IMR-90 (cell line): ENCODE results near the gene C13orf46. TPM values are rescaled to one million over a fixed set of nuclear protein-coding genes. Genes with fewer than 3 reads are reported as not detected.

Experiments
- MAFK ChIP-seq: IDR thresholded peaks from 2 replicates; pipeline ENCODE4 v1.6.1; 2012; ENCODE audit warnings: low read depth, low read length, improper control_type of control experiment
- SMC3 ChIP-seq: fragments of 150-350 bp; IDR thresholded peaks from 2 replicates; pipeline ENCODE4 v1.6.1; 2016; ENCODE audit warnings: low read depth, mild to moderate bottlenecking, antibody characterized with exemption, low read length, moderate library complexity
- polyA plus RNA-seq, 3 experiments: library from polyadenylated mRNA; depleted of rRNA; stranded (reverse); fragments of >200 nt; gene quantifications; 2 replicates each; pipeline ENCODE4 v1.2.3, GENCODE V29; 2012; ENCODE audit warnings: low replicate concordance in 1 of 3
- total RNA-seq: library from RNA; depleted of rRNA; stranded (reverse); fragments of >200 nt; gene quantifications from 2 replicates; pipeline ENCODE4 v1.2.3, GENCODE V29; 2012
- TF ChIP-seq, protein P1 (sequence below): conservative IDR thresholded peaks from 2 replicates; pipeline ENCODE4 v1.5.1; 2012; ENCODE audit warnings: mild to moderate bottlenecking, low read depth, low read length, improper control_type of control experiment

The C13orf46 gene
- total and polyA plus RNA-seq, 2 of the 4 experiments (the other 2 are of a cell fraction), result under 0.01 to 2.1 TPM

DNA sequence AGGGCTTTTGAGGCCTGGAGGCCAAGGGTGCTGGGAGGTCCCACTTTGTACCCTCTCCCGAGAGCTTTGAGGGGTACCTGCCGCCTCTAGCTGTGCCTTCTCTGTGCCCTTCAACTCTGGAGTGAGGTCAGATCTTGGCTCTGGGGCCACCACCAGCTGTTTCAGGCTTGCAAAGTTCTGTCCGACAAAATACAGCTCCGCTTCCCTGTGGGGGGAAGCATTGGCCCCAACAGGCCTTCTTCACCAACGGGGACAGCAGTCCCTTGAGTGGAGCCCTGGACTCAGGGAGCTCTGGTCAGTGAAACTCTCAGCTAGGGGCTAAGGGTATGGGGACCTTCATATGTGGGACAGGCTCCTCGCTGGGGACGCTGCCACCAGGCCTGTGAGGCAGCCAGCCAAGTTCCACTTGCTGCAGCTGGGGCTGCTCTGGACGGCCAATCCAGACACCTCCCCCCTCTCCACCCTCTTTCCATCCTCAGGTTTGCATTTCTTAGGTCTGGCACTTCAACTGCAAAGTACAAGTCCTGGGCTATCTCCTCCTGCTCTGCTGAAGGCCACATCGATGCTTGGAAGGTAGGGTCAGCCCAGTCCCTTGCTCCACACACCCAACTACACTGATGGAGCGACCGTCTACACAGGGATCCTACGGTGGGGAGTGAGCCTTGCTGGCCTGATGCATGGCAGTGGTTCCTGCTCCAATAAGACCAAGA, 46.8 kb downstream of the C13orf46 start (continued):
- TF ChIP-seq, protein P1, sequence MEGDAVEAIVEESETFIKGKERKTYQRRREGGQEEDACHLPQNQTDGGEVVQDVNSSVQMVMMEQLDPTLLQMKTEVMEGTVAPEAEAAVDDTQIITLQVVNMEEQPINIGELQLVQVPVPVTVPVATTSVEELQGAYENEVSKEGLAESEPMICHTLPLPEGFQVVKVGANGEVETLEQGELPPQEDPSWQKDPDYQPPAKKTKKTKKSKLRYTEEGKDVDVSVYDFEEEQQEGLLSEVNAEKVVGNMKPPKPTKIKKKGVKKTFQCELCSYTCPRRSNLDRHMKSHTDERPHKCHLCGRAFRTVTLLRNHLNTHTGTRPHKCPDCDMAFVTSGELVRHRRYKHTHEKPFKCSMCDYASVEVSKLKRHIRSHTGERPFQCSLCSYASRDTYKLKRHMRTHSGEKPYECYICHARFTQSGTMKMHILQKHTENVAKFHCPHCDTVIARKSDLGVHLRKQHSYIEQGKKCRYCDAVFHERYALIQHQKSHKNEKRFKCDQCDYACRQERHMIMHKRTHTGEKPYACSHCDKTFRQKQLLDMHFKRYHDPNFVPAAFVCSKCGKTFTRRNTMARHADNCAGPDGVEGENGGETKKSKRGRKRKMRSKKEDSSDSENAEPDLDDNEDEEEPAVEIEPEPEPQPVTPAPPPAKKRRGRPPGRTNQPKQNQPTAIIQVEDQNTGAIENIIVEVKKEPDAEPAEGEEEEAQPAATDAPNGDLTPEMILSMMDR, result no peak
- TF ChIP-seq MAFK (no peak), SMC3 (no peak)
